Measurements from ENCODE around the gene ARMH4. TPM values are rescaled to one million over a fixed set of nuclear protein-coding genes. Genes with fewer than 3 reads are reported as not detected.

The ARMH4 gene
- total and polyA plus RNA-seq, 10 of the 15 experiments (the other 5 are each of a cell fraction or from before 2014, with no cell fraction given), result 0.50 to 0.97 (median 0.60) TPM; not detected in 7

DNA sequence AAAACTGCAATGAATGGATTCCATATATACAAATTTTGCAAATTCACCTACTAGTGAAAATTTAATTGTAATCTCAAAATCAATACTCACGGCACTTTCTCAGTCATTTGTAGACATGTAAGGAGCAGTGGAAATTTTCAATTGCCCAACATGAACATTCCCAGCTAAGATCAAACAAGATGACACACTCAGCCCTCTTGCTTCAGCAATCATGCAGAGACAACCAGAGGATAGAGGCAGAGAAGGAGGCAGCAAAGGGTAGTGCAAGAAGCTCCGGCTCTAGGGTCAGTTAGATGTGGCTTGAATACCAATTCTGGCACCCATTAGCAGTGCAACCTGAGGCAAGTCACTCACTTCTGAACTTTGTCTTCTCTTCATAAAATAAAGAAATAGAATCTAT is 194.6 kb downstream of the ARMH4 start:
- POLR2A ChIA-PET, result no interaction called here
- WGBS (ENCODE audit: insufficient coverage, insufficient replicate concordance, low lambda C conversion rate, missing lambda C conversion rate), result 41% methylated on average over 2 of the region's 2 CpGs
- FAIRE-seq, result no peak
- Histone ChIP-seq H2AFZ (ENCODE audit: control insufficient read depth, low read depth, low read length) (no peak overlapping the region), H3K27me3 (replicated peaks in 1 of 2; ENCODE audit: control insufficient read depth in 2 of 2, insufficient read depth in 2 of 2, low read length in 1 of 2) (no peaks in the 10 kb centered on the region), H3K9ac (ENCODE audit: control insufficient read depth, insufficient read depth, low read length) (no peak overlapping the region), H3K27ac (ENCODE audit: control insufficient read depth, insufficient read depth) (no peak overlapping the region), H3K4me1 (ENCODE audit: control insufficient read depth, insufficient read depth, low read length) (no peaks in the 10 kb centered on the region), H3K4me2 (ENCODE audit: control insufficient read depth, insufficient read depth) (no peak overlapping the region), H3K36me3 (ENCODE audit: control insufficient read depth in 2 of 2, insufficient read depth in 2 of 2, low read length in 1 of 2) (no peaks in the 10 kb centered on the region), H4K20me1 (ENCODE audit: control insufficient read depth, insufficient read depth) (no peaks in the 10 kb centered on the region; the same call in 1 of the 2 replicates), H3K4me3 (no peak overlapping the region), H3K79me2 (ENCODE audit: control insufficient read depth, insufficient read depth, low read length) (no peaks in the 10 kb centered on the region), H3K9me3 (replicated peaks; ENCODE audit: control insufficient read depth, insufficient read depth, low read length) (no peaks in the 10 kb centered on the region)
- ATAC-seq, result no peak
- intact Hi-C loops (cut with micrococcal nuclease; ENCODE audit: unreplicated experiment), result no loop called here
- in situ Hi-C loops (cut with MboI), result no loop called here
- RAD21 ChIA-PET (ENCODE audit: unreplicated experiment), result no interaction called here
- TF ChIP-seq NFYA (IDR thresholded peaks at IDR 0.05; ENCODE audit: borderline replicate concordance, low read depth, low read length) (no peak), POU2F2 (IDR thresholded peaks at IDR 0.05; ENCODE audit: borderline replicate concordance, low read depth, low read length) (no peak)
- BruUV-seq (replicated peaks), result no TSS peak
- DNase-seq (ENCODE audit: low read depth, low spot score), result no peak
- SMC1A ChIA-PET (ENCODE audit: uncharacterized antibody, unreplicated experiment), result no interaction called here
- CTCF ChIA-PET, result no interaction called here

Small RNA genes within 50 kb of the gene (small RNA-seq; reads per million reads assigned to genes)
- gene RN7SL598P, result not detected

Other genes starting within 250 kb of the ARMH4 start
- gene ACTR10, start 47.9 kb upstream of the ARMH4 start, total RNA-seq (2014; rRNA removed), result 31.9 and 35.8 TPM in 2 replicates
- gene ACTR10, start 47.9 kb upstream of the ARMH4 start, total RNA-seq (2014; rRNA removed; fragmentation: Illumina TruSeq; extraction: Trizol), result 25.7 and 26.0 TPM in 2 replicates
- gene ACTR10, start 47.9 kb upstream of the ARMH4 start, total RNA-seq (2021), result 26.8 and 27.4 TPM in 2 replicates
- 54.5 and 85.9 TPM in 2 replicates for gene ACTR10, start 47.9 kb upstream of the ARMH4 start, polyA plus RNA-seq (2011; rRNA removed)
- 43.7 and 59.4 TPM in 2 replicates for gene ACTR10, start 47.9 kb upstream of the ARMH4 start, polyA plus RNA-seq (2014; fragmentation: Illumina TruSeq; extraction: Trizol)
- gene ACTR10, start 47.9 kb upstream of the ARMH4 start, polyA plus RNA-seq (2014; fragmentation: Nextera tagmentation; extraction: Ambion mirVana), result 10 to 100 TPM; 34.0 to 50.5 TPM
- gene ACTR10, start 47.9 kb upstream of the ARMH4 start, polyA plus RNA-seq (2014; rRNA removed), result 27.8 and 28.8 TPM in 2 replicates
- gene ACTR10, start 47.9 kb upstream of the ARMH4 start, polyA plus RNA-seq (2016; fragmentation: Nextera tagmentation; extraction: Ambion mirVana), result 10 to 100 TPM; 64.6 to 74.3 TPM
- gene PSMA3, start 92.6 kb upstream of the ARMH4 start, total RNA-seq (2014; rRNA removed), result 148 and 181 TPM in 2 replicates
- 142 and 144 TPM in 2 replicates for gene PSMA3, start 92.6 kb upstream of the ARMH4 start, total RNA-seq (2014; rRNA removed; fragmentation: Illumina TruSeq; extraction: Trizol)
- gene PSMA3, start 92.6 kb upstream of the ARMH4 start, total RNA-seq (2021), result 288 and 312 TPM in 2 replicates
- gene PSMA3, start 92.6 kb upstream of the ARMH4 start, polyA plus RNA-seq (2011; rRNA removed), result 425 and 442 TPM in 2 replicates
- 358 and 442 TPM in 2 replicates for gene PSMA3, start 92.6 kb upstream of the ARMH4 start, polyA plus RNA-seq (2014; fragmentation: Illumina TruSeq; extraction: Trizol)
- gene PSMA3, start 92.6 kb upstream of the ARMH4 start, polyA plus RNA-seq (2014; fragmentation: Nextera tagmentation; extraction: Ambion mirVana), result 100 to 1,000 TPM; 813 to 936 TPM
- gene PSMA3, start 92.6 kb upstream of the ARMH4 start, polyA plus RNA-seq (2014; rRNA removed), result 290 and 346 TPM in 2 replicates
- 100 to 1,000 TPM; 540 to 578 TPM for gene PSMA3, start 92.6 kb upstream of the ARMH4 start, polyA plus RNA-seq (2016; fragmentation: Nextera tagmentation; extraction: Ambion mirVana)
- gene ARID4A, start 146.3 kb upstream of the ARMH4 start, total RNA-seq (2014; rRNA removed), result 6.2 and 8.9 TPM in 2 replicates
- gene ARID4A, start 146.3 kb upstream of the ARMH4 start, total RNA-seq (2014; rRNA removed; fragmentation: Illumina TruSeq; extraction: Trizol), result 13.7 and 13.9 TPM in 2 replicates
- gene ARID4A, start 146.3 kb upstream of the ARMH4 start, total RNA-seq (2021), result 14.1 and 14.4 TPM in 2 replicates
- 12.5 and 27.7 TPM in 2 replicates for gene ARID4A, start 146.3 kb upstream of the ARMH4 start, polyA plus RNA-seq (2011; rRNA removed)
- gene ARID4A, start 146.3 kb upstream of the ARMH4 start, polyA plus RNA-seq (2014; fragmentation: Illumina TruSeq; extraction: Trizol), result 12.5 and 18.2 TPM in 2 replicates
- 1 to 10 TPM; 5.2 to 5.8 TPM for gene ARID4A, start 146.3 kb upstream of the ARMH4 start, polyA plus RNA-seq (2014; fragmentation: Nextera tagmentation; extraction: Ambion mirVana)
- gene ARID4A, start 146.3 kb upstream of the ARMH4 start, polyA plus RNA-seq (2014; rRNA removed), result 6.0 and 7.6 TPM in 2 replicates
- 10 to 100 TPM; 18.4 to 18.9 TPM for gene ARID4A, start 146.3 kb upstream of the ARMH4 start, polyA plus RNA-seq (2016; fragmentation: Nextera tagmentation; extraction: Ambion mirVana)
- gene TOMM20L, start 243.7 kb upstream of the ARMH4 start, total RNA-seq (2014; rRNA removed), result 0.28 TPM in 1 of 2 replicates, not detected in the other
- gene TOMM20L, start 243.7 kb upstream of the ARMH4 start, total RNA-seq (2014; rRNA removed; fragmentation: Illumina TruSeq; extraction: Trizol), result 0.41 TPM in 1 of 2 replicates, not detected in the other
- not detected in 2 replicates for gene TOMM20L, start 243.7 kb upstream of the ARMH4 start, total RNA-seq (2021)
- not detected in 2 replicates for gene TOMM20L, start 243.7 kb upstream of the ARMH4 start, polyA plus RNA-seq (2011; rRNA removed)
- 0.59 TPM in 1 of 2 replicates, not detected in the other for gene TOMM20L, start 243.7 kb upstream of the ARMH4 start, polyA plus RNA-seq (2014; fragmentation: Illumina TruSeq; extraction: Trizol)
- not detected for gene TOMM20L, start 243.7 kb upstream of the ARMH4 start, polyA plus RNA-seq (2014; fragmentation: Nextera tagmentation; extraction: Ambion mirVana)
- gene TOMM20L, start 243.7 kb upstream of the ARMH4 start, polyA plus RNA-seq (2014; rRNA removed), result not detected in 2 replicates
- not detected for gene TOMM20L, start 243.7 kb upstream of the ARMH4 start, polyA plus RNA-seq (2016; fragmentation: Nextera tagmentation; extraction: Ambion mirVana)